Neuronal stem cell (in vitro differentiated cells): ENCODE data around the gene B3GNT9. TPM values are rescaled to one million over a fixed set of nuclear protein-coding genes. Genes with fewer than 3 reads are reported as not detected.
A peak's percentile ranks its signal among the peaks of the same experiment; 100 is the strongest.

Experiments used
- DNase-seq: peaks from one replicate; pipeline ENCODE4 v3.0.0-alpha.2; 2013; ENCODE audit warnings: low spot score
- H2AFZ ChIP-seq: one replicate; pipeline ENCODE4 v1.6.1; 2013; ENCODE audit warnings: mild to moderate bottlenecking, low read length, inconsistent platforms
- H2AK5ac ChIP-seq: 2 replicates; pipeline ENCODE4 v1.6.1; 2013; ENCODE audit warnings: low read depth, mild to moderate bottlenecking, inconsistent platforms, low read length, moderate library complexity, mixed read lengths
- H2BK120ac ChIP-seq: 2 replicates; pipeline ENCODE4 v1.6.1; 2013; ENCODE audit warnings: low read depth, mild to moderate bottlenecking, inconsistent platforms, low read length, moderate library complexity, mixed read lengths
- H2BK12ac ChIP-seq: one replicate; pipeline ENCODE4 v1.6.1; 2013; ENCODE audit warnings: low read length, inconsistent platforms
- H2BK15ac ChIP-seq: 2 replicates; pipeline ENCODE4 v1.6.1; 2013; ENCODE audit warnings: mild to moderate bottlenecking, low read length, inconsistent platforms, mixed read lengths
- H2BK5ac ChIP-seq: one replicate; pipeline ENCODE4 v1.6.1; 2013; ENCODE audit warnings: inconsistent platforms, mild to moderate bottlenecking, low read length, moderate library complexity
- H3K14ac ChIP-seq: one replicate; pipeline ENCODE4 v1.6.1; 2013; ENCODE audit warnings: low read length, inconsistent platforms
- H3K18ac ChIP-seq: 2 replicates; pipeline ENCODE4 v1.6.1; 2013; ENCODE audit warnings: low read length, inconsistent platforms
- H3K23ac ChIP-seq: 2 replicates; pipeline ENCODE4 v1.6.1; 2013; ENCODE audit warnings: low read depth, mild to moderate bottlenecking, mixed read lengths, low read length, inconsistent platforms; ENCODE audit not compliant: poor library complexity
- H3K27ac ChIP-seq: replicated peaks from 3 replicates; pipeline ENCODE4 v1.5.1; 2013; ENCODE audit warnings: low read length, inconsistent platforms
- H3K27me3 ChIP-seq, 3 experiments: 2 replicates each; pipeline ENCODE4 v1.6.1; 2013; ENCODE audit warnings: low read length in 3 of 3, mild to moderate bottlenecking in 2 of 3, inconsistent platforms in 1 of 3, low read depth in 1 of 3, mixed read lengths in 1 of 3, moderate library complexity in 1 of 3; ENCODE audit not compliant: control insufficient read depth in 3 of 3, insufficient read depth in 3 of 3
- H3K36me3 ChIP-seq, 2 donors: replicated peaks in 1 of 2; 2 replicates each; pipeline ENCODE4 v1.6.1; 2013; ENCODE audit warnings: low read length in 2 of 2; ENCODE audit not compliant: control insufficient read depth in 2 of 2, insufficient read depth in 2 of 2
- H3K4ac ChIP-seq: 2 replicates; pipeline ENCODE4 v1.6.1; 2013; ENCODE audit warnings: inconsistent platforms, mild to moderate bottlenecking, low read length, moderate library complexity
- H3K4me1 ChIP-seq, 2 donors: 1 replicate in 1 of 2; 2 replicates in 1 of 2; pipeline ENCODE4 v1.6.1; 2013; ENCODE audit warnings: low read length in 2 of 2, low read depth in 1 of 2; ENCODE audit not compliant: control insufficient read depth in 2 of 2, insufficient read depth in 1 of 2
- H3K4me2 ChIP-seq: one replicate; pipeline ENCODE4 v1.6.1; 2013; ENCODE audit warnings: mild to moderate bottlenecking, low read length, inconsistent platforms; ENCODE audit not compliant: insufficient read depth, poor library complexity, severe bottlenecking
- H3K4me3 ChIP-seq, 2 donors: 2 replicates each; pipeline ENCODE4 v1.5.1; 2013; ENCODE audit warnings: low read length in 2 of 2, mild to moderate bottlenecking in 2 of 2, inconsistent platforms in 1 of 2, moderate library complexity in 1 of 2
- H3K79me1 ChIP-seq: one replicate; pipeline ENCODE4 v1.6.1; 2013; ENCODE audit warnings: low read depth, mild to moderate bottlenecking, inconsistent platforms, low read length, moderate library complexity
- H3K9ac ChIP-seq: one replicate; pipeline ENCODE4 v1.6.1; 2013; ENCODE audit warnings: mild to moderate bottlenecking, low read depth, low read length, inconsistent platforms; ENCODE audit not compliant: poor library complexity
- H3K9me3 ChIP-seq, 2 donors: replicated peaks in 1 of 2; 2 replicates each; pipeline versions ENCODE3 to v1.6.1; 2013; ENCODE audit warnings: low read length in 2 of 2, mild to moderate bottlenecking in 2 of 2, inconsistent platforms in 1 of 2, low read depth in 1 of 2, mixed read lengths in 1 of 2, moderate library complexity in 1 of 2; ENCODE audit not compliant: control insufficient read depth in 2 of 2, insufficient read depth in 1 of 2
- H4K8ac ChIP-seq: one replicate; pipeline ENCODE4 v1.6.1; 2013; ENCODE audit warnings: low read depth, mild to moderate bottlenecking, inconsistent platforms, low read length, moderate library complexity
- H4K91ac ChIP-seq: one replicate; pipeline ENCODE4 v1.6.1; 2013; ENCODE audit warnings: low read length, low read depth, mild to moderate bottlenecking, inconsistent platforms; ENCODE audit not compliant: poor library complexity
- WGBS, 2 donors: extraction: QIAGEN DNeasy Blood & Tissue Kit; methylation state at CpG; one replicate each; pipeline ENCODE4 v1.1.7; 2013; ENCODE audit warnings: missing lambda C conversion rate in 2 of 2, mixed read lengths in 1 of 2; ENCODE audit not compliant: insufficient read length in 2 of 2, insufficient replicate concordance in 1 of 2; ENCODE audit errors: extremely low coverage in 2 of 2; 5-methylcytosine and 5-hydroxymethylcytosine counted together
- polyA plus RNA-seq, 2 experiments: library from polyadenylated mRNA; stranded (reverse); fragments of 200-250 nt; gene quantifications; one replicate each; pipeline ENCODE4 v1.2.3, GENCODE V29; 2013

Gene B3GNT9
- polyA plus RNA-seq (2013, experiment 1 of 2): 2.0 TPM
- polyA plus RNA-seq (2013, experiment 2 of 2): 2.0 TPM

GRCh38 chr16:67150833-67151396 lies at the start of gene B3GNT9:
TSS of gene B3GNT9 (minus strand) at chr16:67150998. CDS start at chr16:67150485, 513 bp downstream.
- peak within 1 kb of the TSS; percentile 89 for H2BK15ac ChIP-seq
- H3K79me1 ChIP-seq: no peaks in the 10 kb centered on the region
- peaks cover 28 to 66% (median 44%) of the 10 kb centered on the region in 3 experiments for H3K27me3 ChIP-seq
- H3K9me3 ChIP-seq: peaks cover 0 to 7% of the 10 kb centered on the region in 2 donors
- H3K4me2 ChIP-seq: peak within 1 kb of the TSS; percentile 89
- no CpG with 5 or more reads among the region's 34 CpGs for WGBS, 2 donors
- H4K91ac ChIP-seq: no peak within 1 kb of the TSS
- peaks cover 16 to 28% of the 10 kb centered on the region in 2 donors for H3K36me3 ChIP-seq
- H3K23ac ChIP-seq: peak within 1 kb of the TSS; percentile 91
- peak within 1 kb of the TSS; percentile 59 for H2BK5ac ChIP-seq
- peak within 1 kb of the TSS; percentile 71 for H3K14ac ChIP-seq
- no peak within 1 kb of the TSS for H4K8ac ChIP-seq
- H2AK5ac ChIP-seq: peak within 1 kb of the TSS; percentile 51
- peak within 1 kb of the TSS; percentile 47 for H2BK120ac ChIP-seq
- no peak for DNase-seq
- H3K27ac ChIP-seq: no peak within 1 kb of the TSS
- H3K4me3 ChIP-seq: peak within 1 kb of the TSS; percentile 44 to 84
- peak within 1 kb of the TSS; percentile 53 for H3K9ac ChIP-seq
- H2BK12ac ChIP-seq: no peak within 1 kb of the TSS
- H3K4ac ChIP-seq: no peak within 1 kb of the TSS
- H3K4me1 ChIP-seq: peaks cover 2 to 8% of the 10 kb centered on the region in 2 donors
- H2AFZ ChIP-seq: peak within 1 kb of the TSS; percentile 95
- H3K18ac ChIP-seq: peak within 1 kb of the TSS; percentile 88

GRCh38 chr16:67200491-67200890 lies 49.7 kb upstream of the B3GNT9 start:
- Histone ChIP-seq H2AK5ac (peak overlapping the region; percentile 81), H3K23ac (peak overlapping the region; percentile 80), H2BK15ac (peak overlapping the region; percentile 67), H2BK12ac (peak overlapping the region; percentile 46), H4K8ac (no peak overlapping the region), H3K79me1 (no peaks in the 10 kb centered on the region), H2BK120ac (no peak overlapping the region), H3K18ac (no peak overlapping the region), H3K27me3 (peaks cover 0 to 5% (median 0%) of the 10 kb centered on the region in 3 experiments), H3K27ac (no peak overlapping the region), H2BK5ac (no peak overlapping the region), H3K4me1 (peaks cover 0 to 9% of the 10 kb centered on the region in 2 donors), H3K9ac (peak overlapping the region; percentile 64), H3K4me3 (no peak overlapping the region), H3K14ac (no peak overlapping the region), H3K4me2 (no peak overlapping the region), H3K36me3 (peaks cover 48 to 79% of the 10 kb centered on the region in 2 donors), H3K9me3 (no peaks in the 10 kb centered on the region), H4K91ac (no peak overlapping the region), H2AFZ (no peak overlapping the region), H3K4ac (no peak overlapping the region)
- no peak for DNase-seq
- WGBS, 2 donors: no CpG with 5 or more reads among the region's 8 CpGs

- DNase-seq: no peak
- no peak overlapping the region for H2AFZ ChIP-seq
- no peak overlapping the region for H3K4ac ChIP-seq
- no peak overlapping the region for H2BK12ac ChIP-seq
- H3K9me3 ChIP-seq: no peaks in the 10 kb centered on the region
- H3K79me1 ChIP-seq: no peaks in the 10 kb centered on the region
- peak overlapping the region; percentile 67 for H2BK15ac ChIP-seq
- no peak overlapping the region for H4K8ac ChIP-seq
- peak overlapping the region; percentile 80 for H3K23ac ChIP-seq
- peak overlapping the region; percentile 63 for H3K9ac ChIP-seq
- peaks cover 54 to 86% of the 10 kb centered on the region in 2 donors for H3K36me3 ChIP-seq
- H3K27ac ChIP-seq: no peak overlapping the region
- no peak overlapping the region for H3K14ac ChIP-seq
- H3K4me3 ChIP-seq: peak overlapping the region in 1 of 2 donors; percentile 57
- H3K4me2 ChIP-seq: peak overlapping the region; percentile 43
- H4K91ac ChIP-seq: no peak overlapping the region
- no peak overlapping the region for H2AK5ac ChIP-seq
- no peak overlapping the region for H2BK120ac ChIP-seq
- peak overlapping the region; percentile 85 for H3K18ac ChIP-seq
- peaks cover 0 to 5% (median 0%) of the 10 kb centered on the region in 3 experiments for H3K27me3 ChIP-seq
- H3K4me1 ChIP-seq: peaks cover 0 to 9% of the 10 kb centered on the region in 2 donors
- no CpG with 5 or more reads among the region's 22 CpGs for WGBS, 2 donors
- H2BK5ac ChIP-seq: no peak overlapping the region
Measured at GRCh38 chr16:67199808-67200198, 49.0 kb upstream of the B3GNT9 start.

- WGBS, 2 donors: no CpG with 5 or more reads among the region's 61 CpGs
- H3K36me3 ChIP-seq: peaks cover 59 to 89% of the 10 kb centered on the region in 2 donors
- peak within 1 kb of the TSS; percentile 84 for H3K9ac ChIP-seq
Measured at GRCh38 chr16:67199011-67199807, 48.4 kb upstream of the B3GNT9 start, which contains the start of gene ELMO3. TSS of gene ELMO3 (plus strand) at chr16:67199131. CDS start at chr16:67199327, 196 bp downstream.

More at GRCh38 chr16:67199011-67199807, 48.4 kb upstream of the B3GNT9 start, which contains the start of gene ELMO3:
- H3K4me1 ChIP-seq: peaks cover 0 to 9% of the 10 kb centered on the region in 2 donors
- H3K14ac ChIP-seq: peak within 1 kb of the TSS; percentile 94
- no peak within 1 kb of the TSS for H2BK120ac ChIP-seq
- peak within 1 kb of the TSS; percentile 89 for H3K18ac ChIP-seq
- no peak within 1 kb of the TSS for H4K91ac ChIP-seq
- H3K27ac ChIP-seq: no peak within 1 kb of the TSS
- peaks cover 0 to 5% (median 0%) of the 10 kb centered on the region in 3 experiments for H3K27me3 ChIP-seq
- H3K23ac ChIP-seq: peak within 1 kb of the TSS; percentile 85
- peak within 1 kb of the TSS; percentile 43 for H3K4me2 ChIP-seq
- peak; percentile 27 for DNase-seq
- H3K79me1 ChIP-seq: no peaks in the 10 kb centered on the region
- H3K4ac ChIP-seq: no peak within 1 kb of the TSS
- no peak within 1 kb of the TSS for H2BK15ac ChIP-seq
- H3K9me3 ChIP-seq: no peaks in the 10 kb centered on the region
- H2BK5ac ChIP-seq: no peak within 1 kb of the TSS
- H3K4me3 ChIP-seq: peak within 1 kb of the TSS in 1 of 2 donors; percentile 62
- peak within 1 kb of the TSS; percentile 65 for H4K8ac ChIP-seq
- H2BK12ac ChIP-seq: no peak within 1 kb of the TSS
- no peak within 1 kb of the TSS for H2AFZ ChIP-seq
- peak within 1 kb of the TSS; percentile 70 for H2AK5ac ChIP-seq
